ENCODE data around the gene AHCYL1. TPM values are rescaled to one million over a fixed set of nuclear protein-coding genes. Genes with fewer than 3 reads are reported as not detected.

AHCYL1 gene
- polyA plus RNA-seq, 2 of the 4 experiments (the other 2 are of a cell fraction), result 124 to 148 TPM

GRCh38 chr1:109989506-109990301, 5.1 kb downstream of the AHCYL1 start (continued):
- TF ChIP-seq BCL3 (IDR thresholded peaks at IDR 0.05) (no peak), PHF8 (IDR thresholded peaks at IDR 0.05; ENCODE audit: borderline replicate concordance, low read depth) (no peak)

GRCh38 chr1:109990302-109990653, 5.7 kb downstream of the AHCYL1 start:
- ChIA-PET POLR2A (no interaction called here), CTCF (no interaction called here)
- FAIRE-seq (no peak), ATAC-seq (no peak), DNase-seq (ENCODE audit: low read depth in 1 of 2, low spot score in 1 of 2) (no peak)
- H3K9me3 ChIP-seq, result no peaks in the 10 kb centered on the region
- TF ChIP-seq REST (IDR thresholded peaks at IDR 0.05) (no peak), CBX8 (IDR thresholded peaks at IDR 0.05) (no peak), BCL3 (IDR thresholded peaks at IDR 0.05) (no peak), JUN (IDR thresholded peaks at IDR 0.05) (no peak), ZFP36 (IDR thresholded peaks at IDR 0.05; ENCODE audit: borderline replicate concordance, partially characterized antibody) (no peak), HOXB13 (CRISPR knock-in tag; IDR thresholded peaks at IDR 0.05; ENCODE audit: low read depth) (no peak), TP53 (CRISPR knock-in tag; IDR thresholded peaks at IDR 0.05) (no peak), ESRRA (IDR thresholded peaks at IDR 0.05; ENCODE audit: borderline replicate concordance, low read length) (no peak), RCOR1 (IDR thresholded peaks at IDR 0.05; ENCODE audit: low read depth, low read length) (no peak), FOSL2 (IDR thresholded peaks at IDR 0.05) (no peak), FOSL2 (CRISPR knock-in tag; IDR thresholded peaks at IDR 0.05) (no peak), JUNB (IDR thresholded peaks at IDR 0.05) (no peak), EHMT2 (IDR thresholded peaks at IDR 0.05; ENCODE audit: low read depth) (no peak), KDM5A (IDR thresholded peaks at IDR 0.05) (no peak), HDAC2 (IDR thresholded peaks at IDR 0.05) (no peak), FOSB (CRISPR knock-in tag; IDR thresholded peaks at IDR 0.05) (no peak), HMGXB4 (CRISPR knock-in tag; IDR thresholded peaks at IDR 0.05; ENCODE audit: borderline replicate concordance) (no peak), KDM1A (IDR thresholded peaks at IDR 0.05; ENCODE audit: low read depth) (no peak), ELK1 (IDR thresholded peaks at IDR 0.05; ENCODE audit: low read depth, low read length) (no peak), HOXA7 (CRISPR knock-in tag; IDR thresholded peaks at IDR 0.05) (no peak)
- H3K4me1 ChIP-seq, result peaks cover 41% of the 10 kb centered on the region
- WGBS (ENCODE audit: missing lambda C conversion rate), result 95% methylated on average over 2 of the region's 2 CpGs
- H3K27ac ChIP-seq, result no peak overlapping the region
- H3K4me2 ChIP-seq, result no peak overlapping the region; the same call in 1 of the 3 replicates
- no peak overlapping the region for H3K4me3 ChIP-seq
